Liver (tissue), 9 donors: ENCODE measurements around the gene CALM3. TPM values are rescaled to one million over a fixed set of nuclear protein-coding genes. Genes with fewer than 3 reads are reported as not detected.
"Not testable (repeated sequence)": the region's sequence is repeated elsewhere in the genome, so short reads cannot be mapped to it uniquely, and the experiment has no call there.

Experiments
- DNase-seq: peaks from one replicate; pipeline ENCODE4 v3.0.0-alpha.2; 2017; ENCODE audit warnings: low spot score
- H3K27ac ChIP-seq, 2 donors: one replicate each; pipeline ENCODE4 v1.7.0; 2013; ENCODE audit warnings: inconsistent platforms in 2 of 2, low read length in 2 of 2, control low read depth in 1 of 2, low read depth in 1 of 2, mild to moderate bottlenecking in 1 of 2
- H3K27me3 ChIP-seq, 4 donors: one replicate each; pipeline versions ENCODE4 v1.6.1 to v1.7.0; 2013; ENCODE audit warnings: low read length in 3 of 4, inconsistent platforms in 1 of 4, mild to moderate bottlenecking in 1 of 4, moderate library complexity in 1 of 4; ENCODE audit not compliant: control insufficient read depth in 4 of 4, insufficient read depth in 4 of 4
- H3K36me3 ChIP-seq, 4 donors: one replicate each; pipeline versions ENCODE4 v1.6.1 to v1.7.0; 2013; ENCODE audit warnings: low read length in 3 of 4, mild to moderate bottlenecking in 3 of 4, low read depth in 1 of 4, moderate library complexity in 1 of 4; ENCODE audit not compliant: control insufficient read depth in 4 of 4, insufficient read depth in 3 of 4
- H3K4me1 ChIP-seq, 4 donors: one replicate each; pipeline versions ENCODE4 v1.6.1 to v1.7.0; 2013; ENCODE audit warnings: low read length in 3 of 4, mild to moderate bottlenecking in 3 of 4, moderate library complexity in 1 of 4; ENCODE audit not compliant: control insufficient read depth in 4 of 4, insufficient read depth in 4 of 4
- H3K4me3 ChIP-seq, 3 donors: one replicate each; pipeline versions ENCODE4 v1.6.1 to v1.7.0; 2013; ENCODE audit warnings: low read length in 3 of 3, control low read depth in 1 of 3, low read depth in 1 of 3, mild to moderate bottlenecking in 1 of 3
- H3K9ac ChIP-seq, 2 donors: one replicate each; pipeline ENCODE4 v1.7.0; 2013; ENCODE audit warnings: low read length in 2 of 2, mild to moderate bottlenecking in 2 of 2, moderate library complexity in 2 of 2, control low read depth in 1 of 2, low read depth in 1 of 2
- H3K9me3 ChIP-seq, 4 donors: one replicate each; pipeline versions ENCODE4 v1.6.1 to v1.7.0; 2013; ENCODE audit warnings: low read length in 3 of 4; ENCODE audit not compliant: control insufficient read depth in 4 of 4
- ATF3 ChIP-seq: IDR thresholded peaks from 2 replicates; pipeline ENCODE4 v1.6.1; 2016; ENCODE audit warnings: antibody characterized with exemption
- EGR1 ChIP-seq, 2 donors: IDR thresholded peaks; 2 replicates each; pipeline ENCODE4 v1.6.1; 2016 to 2018; ENCODE audit warnings: antibody characterized with exemption in 2 of 2, low read depth in 2 of 2
- FOXA1 ChIP-seq: IDR thresholded peaks from 2 replicates; pipeline ENCODE4 v1.6.1; 2016; ENCODE audit warnings: antibody characterized with exemption
- GABPA ChIP-seq, 2 donors: IDR thresholded peaks in 1 of 2; conservative IDR thresholded peaks in 1 of 2; 2 replicates each; pipeline ENCODE4 v1.6.1; 2016; ENCODE audit warnings: antibody characterized with exemption in 2 of 2, mild to moderate bottlenecking in 1 of 2, moderate library complexity in 1 of 2
- HNF4A ChIP-seq, 2 donors: conservative IDR thresholded peaks; 2 replicates each; pipeline ENCODE4 v1.6.1; 2016; ENCODE audit warnings: antibody characterized with exemption in 2 of 2, mild to moderate bottlenecking in 2 of 2
- HNF4G ChIP-seq: IDR thresholded peaks from 2 replicates; pipeline ENCODE4 v1.6.1; 2016; ENCODE audit warnings: antibody characterized with exemption
- JUND ChIP-seq, 2 donors: IDR thresholded peaks; 2 replicates each; pipeline ENCODE4 v1.6.1; 2016; ENCODE audit warnings: antibody characterized with exemption in 2 of 2
- NR2F2 ChIP-seq: IDR thresholded peaks from 2 replicates; pipeline ENCODE4 v1.6.1; 2016; ENCODE audit warnings: antibody characterized with exemption
- RAD21 ChIP-seq, 2 donors: IDR thresholded peaks; 2 replicates each; pipeline ENCODE4 v1.6.1; 2016; ENCODE audit warnings: antibody characterized with exemption in 2 of 2, mild to moderate bottlenecking in 2 of 2
- REST ChIP-seq: IDR thresholded peaks from 2 replicates; pipeline ENCODE4 v1.6.1; 2016; ENCODE audit warnings: antibody characterized with exemption, mild to moderate bottlenecking
- RXRA ChIP-seq, 2 donors: IDR thresholded peaks; 2 replicates each; pipeline ENCODE4 v1.6.1; 2017 to 2018; ENCODE audit warnings: antibody characterized with exemption in 2 of 2, mild to moderate bottlenecking in 1 of 2
- SP1 ChIP-seq: IDR thresholded peaks from 2 replicates; pipeline ENCODE4 v1.6.1; 2018; ENCODE audit warnings: antibody characterized with exemption, mild to moderate bottlenecking
- TAF1 ChIP-seq: conservative IDR thresholded peaks from 2 replicates; pipeline ENCODE4 v1.6.1; 2016; ENCODE audit warnings: antibody characterized with exemption, mild to moderate bottlenecking
- YY1 ChIP-seq: IDR thresholded peaks from 2 replicates; pipeline ENCODE4 v1.6.1; 2016; ENCODE audit warnings: antibody characterized with exemption, mild to moderate bottlenecking
- ZBTB33 ChIP-seq: IDR thresholded peaks from 2 replicates; pipeline ENCODE4 v1.6.1; 2016; ENCODE audit warnings: antibody characterized with exemption
- WGBS: extraction: QIAGEN DNeasy Blood & Tissue Kit; methylation state at CpG from one replicate; pipeline ENCODE4 v1.1.7; 2013; 5-methylcytosine and 5-hydroxymethylcytosine counted together
- polyA plus RNA-seq, 2 donors: library from polyadenylated mRNA; stranded (reverse) in 1 of 2; unstranded in 1 of 2; fragments of 200-250 nt in 1 of 2; fragments of >200 nt in 1 of 2; fragmentation: Nextera tagmentation in 1 of 2; extraction: Ambion mirVana in 1 of 2; gene quantifications; one replicate each; pipeline versions ENCODE4 v1.2.1 to v1.2.3, GENCODE V29; 2013 to 2015
- total RNA-seq, 2 donors: library from RNA; depleted of rRNA; stranded (reverse); fragments of >200 nt; gene quantifications; one replicate each; pipeline ENCODE4 v1.2.3, GENCODE V29; 2014
- donor health status: healthy.
- donor health status: healthy.
- donor health status: healthy.
- donor health status: healthy.
- donor health status: healthy.

Gene CALM3
- total and polyA plus RNA-seq, 4 donors: 51.4 to 112 (median 81.7) TPM

DNA sequence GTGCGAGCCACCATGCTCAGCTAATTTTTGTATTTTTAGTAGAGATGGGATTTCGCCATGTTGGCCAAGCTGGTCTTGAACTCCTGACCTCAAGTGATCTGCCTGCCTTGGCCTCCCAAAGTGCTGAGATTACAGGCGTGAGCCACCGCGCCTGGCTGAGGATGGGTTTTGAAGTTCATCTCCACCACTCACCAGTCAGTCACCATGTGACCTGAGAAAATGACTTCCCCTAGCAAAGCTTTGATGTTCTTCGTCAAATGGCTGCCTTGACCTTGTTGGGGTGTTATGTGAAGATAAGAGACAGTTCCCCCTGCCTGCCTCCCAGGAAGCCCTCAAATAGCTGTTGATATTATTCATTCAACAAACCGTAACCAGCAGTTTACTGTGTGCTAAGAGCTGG lies 27.8 kb downstream of the CALM3 start:
- H3K27ac ChIP-seq, H3K4me1 ChIP-seq, H3K4me3 ChIP-seq, H3K9ac ChIP-seq, DNase-seq, H3K9me3 ChIP-seq, H3K36me3 ChIP-seq: not testable (repeated sequence)
- 88% methylated on average over 7 of the region's 7 CpGs for WGBS
- H3K27me3 ChIP-seq: peaks cover 0 to 10% (median 0%) of the 10 kb centered on the region in 4 donors

GRCh38 chr19:46629546-46630025 lies 28.5 kb downstream of the CALM3 start:
- no peak overlapping the region for H3K4me3 ChIP-seq
- no peaks in the 10 kb centered on the region for H3K36me3 ChIP-seq
- no peak overlapping the region for H3K9ac ChIP-seq
- TF ChIP-seq NR2F2 (peak; percentile 85), SP1 (peak; percentile 27), RXRA (IDR thresholded peaks at IDR 0.05) (peak; percentile 31 to 39), ATF3 (no peak)
- 79% methylated on average over 15 of the region's 15 CpGs for WGBS
- no peak for DNase-seq
- H3K27me3 ChIP-seq: peaks cover 0 to 11% (median 0%) of the 10 kb centered on the region in 4 donors
- no peak overlapping the region for H3K27ac ChIP-seq
- no peaks in the 10 kb centered on the region for H3K9me3 ChIP-seq
- H3K4me1 ChIP-seq: peaks cover 4 to 5% (median 4%) of the 10 kb centered on the region in 4 donors

DNA sequence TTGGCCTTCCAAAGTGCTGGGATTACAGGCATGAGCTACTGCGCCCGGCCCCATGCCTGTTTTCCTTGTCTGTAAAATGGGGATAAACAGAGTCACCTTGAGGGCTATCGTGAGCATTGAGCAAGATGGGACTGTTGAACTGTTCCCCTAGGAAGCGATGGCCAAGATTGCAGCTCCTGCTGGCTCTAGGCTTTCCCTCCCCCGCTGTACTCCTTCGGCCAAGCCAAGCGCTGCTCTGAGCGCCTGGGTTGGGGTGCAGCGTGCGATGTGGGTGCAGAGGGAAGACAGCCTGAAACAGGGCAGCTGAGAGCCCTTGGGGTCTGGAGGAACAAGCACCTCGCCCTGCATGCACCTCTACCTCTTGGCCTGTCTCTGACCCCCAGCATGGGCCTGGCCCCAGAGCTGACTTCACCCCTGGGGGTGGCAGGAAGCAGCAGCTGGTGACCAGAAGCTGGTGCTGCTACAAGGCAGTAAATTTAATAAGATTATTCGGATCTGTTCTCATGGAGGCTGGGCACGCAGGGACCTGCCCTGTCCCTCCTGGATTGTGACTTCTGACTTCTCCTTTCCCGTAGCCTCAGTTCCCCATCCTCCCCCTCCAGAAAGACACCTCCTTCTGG lies 29.6 kb downstream of the CALM3 start:
- peaks cover 4 to 5% (median 4%) of the 10 kb centered on the region in 4 donors for H3K4me1 ChIP-seq
- no peak for DNase-seq
- no peaks in the 10 kb centered on the region for H3K36me3 ChIP-seq
- H3K9me3 ChIP-seq: no peaks in the 10 kb centered on the region
- H3K27ac ChIP-seq: no peak overlapping the region
- no peak overlapping the region for H3K4me3 ChIP-seq
- peaks cover 0 to 11% (median 0%) of the 10 kb centered on the region in 4 donors for H3K27me3 ChIP-seq
- H3K9ac ChIP-seq: no peak overlapping the region
- no peak for TF ChIP-seq NR2F2
- no peak for TF ChIP-seq RAD21 (IDR thresholded peaks at IDR 0.05)
- TF ChIP-seq YY1: no peak
- TF ChIP-seq GABPA (IDR thresholded peaks at IDR 0.05 in 1 of 2, conservative IDR thresholded peaks at IDR 0.05 in 1 of 2): no peak
- no peak for TF ChIP-seq RXRA (IDR thresholded peaks at IDR 0.05)
- no peak for TF ChIP-seq TAF1
- no peak for TF ChIP-seq ZBTB33
- TF ChIP-seq JUND (IDR thresholded peaks at IDR 0.05): no peak
- no peak for TF ChIP-seq SP1
- TF ChIP-seq HNF4A (conservative IDR thresholded peaks at IDR 0.05): no peak
- 84% methylated on average over 14 of the region's 14 CpGs for WGBS

DNA sequence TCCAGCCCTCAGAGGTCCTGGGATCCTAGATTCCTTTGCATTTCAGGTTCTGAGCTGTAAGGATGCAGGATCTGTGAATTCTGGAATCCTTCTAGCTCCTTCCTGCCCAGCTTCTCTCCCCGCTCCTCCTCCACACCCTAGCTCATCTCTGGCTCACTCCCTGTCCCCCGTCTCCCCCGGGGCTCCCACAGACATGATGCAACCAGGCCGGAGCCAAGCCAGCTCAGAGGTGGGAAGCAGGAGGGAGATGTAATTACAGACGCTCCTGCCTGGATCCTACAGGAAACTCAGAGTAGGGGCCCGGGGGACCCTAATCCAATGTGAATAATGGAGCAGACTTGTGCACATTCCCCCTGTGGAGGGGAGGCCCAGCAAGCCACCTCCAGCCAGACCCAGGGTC lies 30.4 kb downstream of the CALM3 start:
- Histone ChIP-seq H3K27me3 (peaks cover 0 to 11% (median 0%) of the 10 kb centered on the region in 4 donors), H3K9me3 (no peaks in the 10 kb centered on the region), H3K27ac (no peak overlapping the region), H3K4me3 (no peak overlapping the region), H3K36me3 (no peaks in the 10 kb centered on the region), H3K9ac (no peak overlapping the region), H3K4me1 (peaks cover 4 to 5% (median 4%) of the 10 kb centered on the region in 4 donors)
- no peak for DNase-seq
- WGBS: 71% methylated on average over 6 of the region's 6 CpGs
- TF ChIP-seq REST (no peak), YY1 (no peak), ATF3 (no peak), HNF4A (conservative IDR thresholded peaks at IDR 0.05) (no peak), ZBTB33 (no peak), SP1 (no peak), FOXA1 (no peak), EGR1 (IDR thresholded peaks at IDR 0.05; ENCODE audit: low read depth in 2 of 2) (no peak), HNF4G (no peak)
